ENCODE measurements around the gene TOM1L2.

TOM1L2 gene

GRCh38 chr17:17905036-17905320, 67.2 kb downstream of the TOM1L2 start:
- no peak for DNase-seq (ENCODE audit: low spot score)
- in situ Hi-C loops (cut with MboI; ENCODE audit: low pct_unique_long_range_greater_than_20kb, low sequenced_read_pairs, unreplicated experiment) = no loop called here
- TF ChIP-seq CTCF (IDR thresholded peaks at IDR 0.05; ENCODE audit: extremely low read depth, insufficient read depth, missing control alignments) = no peak

GRCh38 chr17:17904166-17905035, 67.8 kb downstream of the TOM1L2 start:
- DNase-seq (ENCODE audit: low spot score) = no peak
- in situ Hi-C loops (cut with MboI; ENCODE audit: low pct_unique_long_range_greater_than_20kb, low sequenced_read_pairs, unreplicated experiment) = no loop called here
- no peak for TF ChIP-seq CTCF (IDR thresholded peaks at IDR 0.05; ENCODE audit: extremely low read depth, insufficient read depth, missing control alignments)

- in situ Hi-C loops (cut with MboI; ENCODE audit: low pct_unique_long_range_greater_than_20kb, low sequenced_read_pairs, unreplicated experiment) = no loop called here
- DNase-seq (ENCODE audit: low spot score) = no peak
- TF ChIP-seq CTCF (IDR thresholded peaks at IDR 0.05; ENCODE audit: extremely low read depth, insufficient read depth, missing control alignments) = no peak
These were observed 69.3 kb downstream of the TOM1L2 start for GRCh38 chr17:17902877-17903276.

- no peak for DNase-seq (ENCODE audit: low spot score)
- TF ChIP-seq CTCF (IDR thresholded peaks at IDR 0.05; ENCODE audit: extremely low read depth, insufficient read depth, missing control alignments) = peak; percentile 15
- in situ Hi-C loops (cut with MboI; ENCODE audit: low pct_unique_long_range_greater_than_20kb, low sequenced_read_pairs, unreplicated experiment) = no loop called here
These were observed 69.8 kb downstream of the TOM1L2 start for GRCh38 chr17:17902376-17902775.

GRCh38 chr17:17900615-17901520, 71.3 kb downstream of the TOM1L2 start:
- no peak for TF ChIP-seq CTCF (IDR thresholded peaks at IDR 0.05; ENCODE audit: extremely low read depth, insufficient read depth, missing control alignments)
- in situ Hi-C loops (cut with MboI; ENCODE audit: low pct_unique_long_range_greater_than_20kb, low sequenced_read_pairs, unreplicated experiment) = no loop called here

GRCh38 chr17:17899486-17899885, 72.7 kb downstream of the TOM1L2 start:
- in situ Hi-C loops (cut with MboI; ENCODE audit: low pct_unique_long_range_greater_than_20kb, low sequenced_read_pairs, unreplicated experiment) = no loop called here

More at GRCh38 chr17:17900615-17901520, 71.3 kb downstream of the TOM1L2 start:
- no peak for DNase-seq (ENCODE audit: low spot score)

More at GRCh38 chr17:17899486-17899885, 72.7 kb downstream of the TOM1L2 start:
- TF ChIP-seq CTCF (IDR thresholded peaks at IDR 0.05; ENCODE audit: extremely low read depth, insufficient read depth, missing control alignments) = no peak
- no peak for DNase-seq (ENCODE audit: low spot score)
